GM12874 (cell line): ENCODE measurements around the gene IGSF8.

Experiments
- CTCF ChIP-seq: IDR thresholded peaks from 2 replicates; pipeline ENCODE4 v1.5.1; 2011; ENCODE audit warnings: low read depth, mild to moderate bottlenecking, control low read depth, low read length, moderate library complexity; ENCODE audit not compliant: insufficient read depth

The IGSF8 gene

GRCh38 chr1:160137216-160137862, 38.9 kb upstream of the IGSF8 start:
- TF ChIP-seq CTCF = no peak

GRCh38 chr1:160136926-160137200, 38.4 kb upstream of the IGSF8 start:
- TF ChIP-seq CTCF = no peak

DNA sequence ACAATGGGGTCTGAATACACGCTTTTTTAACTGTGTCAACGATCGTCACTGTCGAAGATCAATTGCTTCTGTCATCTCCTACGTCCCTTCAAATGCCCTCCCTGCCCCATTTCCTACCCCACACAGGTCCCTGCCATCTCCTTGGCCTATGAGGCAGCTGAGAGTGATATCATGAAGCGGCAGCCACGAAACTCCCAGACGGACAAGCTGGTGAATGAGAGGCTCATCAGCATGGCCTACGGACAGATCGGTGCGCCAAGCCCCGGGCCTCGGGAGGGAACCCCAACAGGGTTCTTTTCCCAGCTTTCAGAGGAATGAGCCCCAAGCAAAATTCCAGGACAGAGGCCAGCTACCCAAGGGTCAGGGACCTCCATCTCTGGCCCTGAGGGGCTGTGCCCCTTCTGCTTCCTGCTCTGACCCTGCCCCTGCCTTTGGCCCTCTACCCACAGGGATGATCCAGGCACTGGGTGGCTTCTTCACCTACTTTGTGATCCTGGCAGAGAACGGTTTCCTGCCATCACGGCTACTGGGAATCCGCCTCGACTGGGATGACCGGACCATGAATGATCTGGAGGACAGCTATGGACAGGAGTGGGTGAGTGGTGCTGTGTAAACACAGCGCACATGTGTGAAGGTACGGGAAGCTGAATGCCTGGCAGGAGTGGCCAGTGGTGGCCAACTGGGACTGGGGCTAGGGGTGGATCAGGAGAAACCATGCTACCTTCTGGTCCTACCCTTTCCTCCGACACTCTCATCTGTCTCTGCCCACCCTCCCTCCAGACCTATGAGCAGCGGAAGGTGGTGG, 37.9 kb upstream of the IGSF8 start:
- TF ChIP-seq CTCF = no peak

DNA sequence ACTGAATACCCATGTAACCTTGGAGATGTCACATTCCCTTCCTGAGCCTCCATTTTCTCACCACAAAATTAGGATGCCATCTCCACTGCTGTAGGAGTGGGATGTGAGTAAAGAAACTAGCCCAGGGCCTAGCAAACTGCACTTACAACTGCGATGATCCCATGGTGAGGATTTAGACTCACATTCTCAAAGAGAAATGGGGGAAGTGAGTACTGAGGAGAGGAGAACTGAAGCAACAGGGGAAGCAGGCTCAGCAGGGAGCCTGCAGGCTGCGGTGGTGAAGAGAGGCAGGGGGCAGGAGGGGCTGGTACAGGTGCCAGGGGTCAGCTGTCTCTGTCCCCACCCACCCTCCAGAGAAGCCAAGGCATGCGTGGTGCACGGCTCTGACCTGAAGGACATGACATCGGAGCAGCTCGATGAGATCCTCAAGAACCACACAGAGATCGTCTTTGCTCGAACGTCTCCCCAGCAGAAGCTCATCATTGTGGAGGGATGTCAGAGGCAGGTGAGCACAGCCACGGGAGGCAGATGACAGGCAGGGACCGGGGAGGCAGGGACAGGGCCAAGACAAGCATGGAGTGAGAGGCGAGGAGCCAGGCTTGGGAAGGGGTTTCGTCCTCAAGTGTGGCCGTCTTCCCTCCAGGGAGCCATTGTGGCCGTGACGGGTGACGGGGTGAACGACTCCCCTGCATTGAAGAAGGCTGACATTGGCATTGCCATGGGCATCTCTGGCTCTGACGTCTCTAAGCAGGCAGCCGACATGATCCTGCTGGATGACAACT, 36.6 kb upstream of the IGSF8 start:
- no peak for TF ChIP-seq CTCF

DNA sequence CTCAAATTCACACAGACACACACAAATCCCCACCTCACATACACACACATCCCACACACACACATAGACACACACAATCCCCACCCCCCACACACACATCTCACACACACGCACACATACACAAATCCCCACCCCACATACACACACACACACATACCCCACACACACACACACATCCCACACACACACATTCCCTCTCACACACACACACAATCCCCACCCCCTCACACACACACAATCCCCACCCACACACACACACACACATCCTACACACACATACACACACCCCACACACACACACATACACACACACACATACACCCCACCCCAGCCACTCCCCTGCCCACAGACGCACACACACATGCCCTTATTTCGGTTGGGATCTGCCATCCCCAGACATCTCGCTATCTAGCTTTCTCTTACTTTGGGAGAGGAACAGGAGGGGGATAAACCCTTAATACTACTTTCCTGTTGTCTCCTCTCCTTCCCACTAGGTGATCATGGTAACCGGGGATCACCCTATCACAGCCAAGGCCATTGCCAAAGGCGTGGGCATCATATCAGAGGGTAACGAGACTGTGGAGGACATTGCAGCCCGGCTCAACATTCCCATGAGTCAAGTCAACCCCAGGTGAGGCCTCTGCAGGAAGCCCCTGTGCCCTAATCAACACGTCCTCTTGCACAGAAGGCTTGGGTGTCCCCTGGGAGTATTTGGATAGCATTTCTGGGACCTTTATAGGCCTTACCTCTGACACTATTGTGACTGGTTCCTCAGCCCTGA, 35.8 kb upstream of the IGSF8 start:
- no peak for TF ChIP-seq CTCF

DNA sequence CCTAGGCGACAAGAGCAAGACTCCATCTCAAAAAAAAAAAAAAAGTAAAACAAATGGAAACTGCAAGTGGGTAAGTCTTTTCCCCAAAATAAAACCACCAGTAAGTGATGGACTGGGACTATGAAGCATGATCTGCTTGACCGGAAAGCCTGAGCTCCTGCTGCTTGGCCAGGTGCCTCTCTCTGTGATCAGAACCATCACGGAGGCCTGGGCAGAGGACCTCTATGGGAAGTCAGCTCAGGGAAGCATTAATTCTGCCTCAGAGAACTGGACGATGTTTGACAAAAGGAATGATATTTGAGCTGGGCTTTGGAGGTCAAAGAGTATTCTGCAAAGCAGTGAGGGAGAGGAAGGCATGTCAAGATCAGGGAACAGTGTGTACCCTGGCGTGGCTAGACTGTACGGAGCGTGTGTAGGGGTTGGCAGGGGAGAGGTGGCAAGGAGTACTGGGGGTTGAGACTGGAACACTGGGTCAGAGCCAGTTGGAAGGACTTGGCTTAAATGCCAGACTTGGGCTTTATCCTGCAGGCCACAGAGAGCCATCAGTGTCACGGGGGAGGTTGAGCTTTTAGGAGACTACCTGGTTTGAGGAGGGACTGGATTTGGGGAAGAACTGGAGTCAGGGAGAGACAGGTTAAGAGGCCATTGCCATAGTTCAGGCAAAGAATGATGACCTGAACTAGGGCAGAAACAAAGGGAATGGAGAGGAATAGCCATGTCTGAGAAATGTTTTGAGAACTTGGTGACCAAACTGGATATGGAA, 33.6 kb upstream of the IGSF8 start:
- no peak for TF ChIP-seq CTCF
